IPS-11a (cell line): ENCODE measurements around the gene TCAF1.
A peak's percentile ranks its signal among the peaks of the same experiment; 100 is the strongest.
"Not testable (repeated sequence)": the region's sequence is repeated elsewhere in the genome, so short reads cannot be mapped to it uniquely, and the experiment has no call there.

Experiments
- H3K4me3 ChIP-seq: one replicate; pipeline ENCODE4 v1.5.1; 2013; ENCODE audit warnings: low read depth, low read length, control low read depth

Gene TCAF1

DNA sequence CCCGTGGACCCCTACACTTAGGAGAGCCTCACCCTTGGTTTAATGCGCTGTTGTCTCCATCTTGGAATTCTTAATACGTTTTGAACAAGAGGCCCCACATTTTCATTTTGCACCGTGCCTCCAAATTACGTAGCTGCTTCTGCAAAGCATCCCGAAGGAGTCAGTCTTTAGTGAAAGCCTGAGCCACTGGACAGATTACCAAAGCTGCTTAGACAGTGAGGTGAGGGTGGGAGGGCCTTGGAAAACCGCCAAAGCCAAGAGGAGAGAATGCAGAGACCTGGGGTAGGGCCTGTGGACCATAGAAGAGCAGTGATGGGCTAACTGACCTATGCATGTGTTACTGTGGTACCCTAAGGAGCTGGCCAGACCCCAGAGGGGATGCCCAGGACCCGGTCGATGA lies 4.2 kb upstream of the TCAF1 start:
- no peak overlapping the region for H3K4me3 ChIP-seq

DNA sequence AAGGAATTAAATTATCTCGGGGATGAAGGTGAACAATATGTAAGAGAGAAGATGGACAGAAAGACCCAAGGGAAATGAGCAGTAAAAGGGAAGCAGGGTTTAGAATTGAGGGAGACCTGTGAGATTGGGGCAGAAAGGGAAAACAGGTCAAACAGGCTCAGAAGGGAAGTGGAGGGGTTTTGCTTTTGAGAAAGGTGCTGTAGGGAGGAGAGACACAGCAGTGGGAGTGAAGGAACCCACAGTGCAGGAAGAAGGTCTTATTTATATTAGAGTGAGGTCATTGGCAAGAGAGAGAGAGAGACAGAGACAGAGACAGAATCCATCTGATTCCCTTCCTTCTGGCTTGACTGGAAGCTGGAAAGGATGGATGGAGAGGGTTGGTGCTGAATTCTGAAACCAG lies 3.5 kb upstream of the TCAF1 start:
- no peak overlapping the region for H3K4me3 ChIP-seq

DNA sequence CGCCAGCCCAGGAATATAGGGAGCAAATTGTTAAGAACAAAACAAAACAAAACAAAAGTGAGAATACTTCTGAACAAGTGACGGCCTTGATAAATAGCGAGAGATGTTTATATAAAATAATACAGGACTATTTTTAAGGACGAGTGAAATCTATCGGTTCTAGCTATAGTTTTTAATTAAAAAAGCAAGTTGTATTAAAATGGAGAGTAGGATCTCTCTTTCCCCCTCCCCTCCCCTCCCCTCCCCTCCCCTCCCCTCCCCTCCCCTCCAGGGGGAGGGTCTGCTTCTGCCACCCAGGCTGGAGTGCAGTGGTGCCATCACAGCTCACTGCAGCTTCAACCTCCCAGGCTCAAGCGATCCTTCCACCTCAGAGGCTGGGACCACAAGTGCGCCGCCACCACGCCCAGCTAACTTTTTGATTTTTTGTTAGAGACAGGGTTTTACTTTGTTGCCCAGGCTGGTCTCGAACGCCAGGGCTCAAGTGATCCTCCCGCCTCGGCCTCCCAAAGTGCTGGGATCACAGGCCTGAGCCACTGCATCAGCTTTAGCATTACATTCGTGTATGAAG lies 440 bp upstream of the TCAF1 start:
- H3K4me3 ChIP-seq = no peak overlapping the region

DNA sequence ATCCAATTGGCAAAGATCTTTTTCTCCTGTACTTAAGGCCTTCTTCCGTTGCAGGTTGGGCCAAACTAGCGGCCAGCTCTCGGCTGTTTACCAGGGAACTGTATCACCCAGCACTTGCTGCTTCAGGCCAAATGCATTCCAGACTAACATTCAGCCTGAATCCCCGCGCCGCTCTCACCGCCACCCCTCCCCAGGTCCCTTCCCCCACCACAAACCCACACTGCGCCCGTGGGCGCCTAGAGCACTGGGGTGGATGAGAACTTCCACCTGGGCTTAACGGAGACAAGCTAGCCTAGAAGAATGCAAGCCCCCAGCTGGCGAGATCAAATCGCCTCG lies 676 bp downstream of the TCAF1 start:
- H3K4me3 ChIP-seq = peak overlapping the region; percentile 71

DNA sequence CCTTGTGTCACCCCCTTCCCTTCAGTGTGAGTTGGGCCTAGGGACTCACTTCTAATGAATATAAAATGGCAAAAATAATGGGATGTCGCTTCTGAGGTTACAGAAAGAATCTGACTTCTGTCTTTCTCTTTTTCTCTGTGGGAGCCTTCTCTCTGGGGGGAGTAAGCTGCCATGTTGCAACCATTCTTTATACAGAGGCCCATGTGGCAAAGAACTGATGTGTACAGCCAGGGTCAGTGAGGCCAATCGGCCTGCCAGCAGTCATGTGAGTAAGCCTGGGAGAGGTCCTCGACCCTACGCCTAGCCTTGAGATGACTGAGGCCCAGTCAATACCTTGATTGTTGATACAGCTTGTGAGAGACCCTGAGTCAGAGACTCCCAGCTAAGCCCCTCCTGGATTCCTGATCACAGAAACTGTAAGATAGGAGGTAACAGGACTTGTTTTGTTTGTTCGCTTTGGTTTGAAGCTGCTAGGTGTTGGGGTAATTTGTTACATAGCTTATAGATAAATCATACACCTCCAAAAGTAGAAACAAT lies 1.7 kb downstream of the TCAF1 start:
- no peak overlapping the region for H3K4me3 ChIP-seq

DNA sequence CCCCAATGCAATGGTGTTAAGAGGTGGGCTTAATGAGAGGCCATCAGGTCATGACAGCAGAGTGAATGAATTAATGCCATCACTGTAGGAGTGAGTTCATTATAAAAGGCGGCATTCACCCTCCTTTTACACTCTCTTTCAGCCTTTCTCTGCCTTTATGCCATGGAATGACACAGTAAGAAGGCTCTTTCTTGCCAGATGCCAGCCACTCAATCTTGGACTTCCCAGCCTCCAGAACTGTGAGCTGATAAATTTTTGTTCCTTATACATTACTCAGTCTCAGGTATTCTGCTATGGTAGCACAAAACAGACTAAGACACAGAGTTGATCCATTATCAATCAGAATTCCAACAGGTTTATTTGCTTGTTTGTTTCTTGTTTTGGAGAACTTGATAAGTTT lies 3.2 kb downstream of the TCAF1 start:
- H3K4me3 ChIP-seq = no peak overlapping the region

DNA sequence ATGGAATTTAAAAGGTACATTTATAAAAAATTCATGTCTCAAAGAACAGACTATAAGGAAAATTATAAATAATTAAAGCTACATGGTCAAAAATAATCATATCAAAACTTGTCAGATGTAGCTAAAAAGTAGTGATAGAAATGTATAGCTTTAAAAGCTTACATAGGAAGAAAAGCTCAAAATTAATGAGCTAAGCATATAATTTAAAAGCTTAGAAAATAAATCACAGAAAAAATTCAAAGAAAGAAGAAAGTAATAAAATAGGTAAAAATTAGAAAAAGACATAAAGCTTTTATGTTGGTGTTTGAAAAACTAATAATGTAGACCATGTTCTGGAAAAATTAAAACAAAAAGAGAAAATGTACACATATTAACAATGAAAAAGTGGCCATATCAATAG lies 5.3 kb downstream of the TCAF1 start:
- no peak overlapping the region for H3K4me3 ChIP-seq

DNA sequence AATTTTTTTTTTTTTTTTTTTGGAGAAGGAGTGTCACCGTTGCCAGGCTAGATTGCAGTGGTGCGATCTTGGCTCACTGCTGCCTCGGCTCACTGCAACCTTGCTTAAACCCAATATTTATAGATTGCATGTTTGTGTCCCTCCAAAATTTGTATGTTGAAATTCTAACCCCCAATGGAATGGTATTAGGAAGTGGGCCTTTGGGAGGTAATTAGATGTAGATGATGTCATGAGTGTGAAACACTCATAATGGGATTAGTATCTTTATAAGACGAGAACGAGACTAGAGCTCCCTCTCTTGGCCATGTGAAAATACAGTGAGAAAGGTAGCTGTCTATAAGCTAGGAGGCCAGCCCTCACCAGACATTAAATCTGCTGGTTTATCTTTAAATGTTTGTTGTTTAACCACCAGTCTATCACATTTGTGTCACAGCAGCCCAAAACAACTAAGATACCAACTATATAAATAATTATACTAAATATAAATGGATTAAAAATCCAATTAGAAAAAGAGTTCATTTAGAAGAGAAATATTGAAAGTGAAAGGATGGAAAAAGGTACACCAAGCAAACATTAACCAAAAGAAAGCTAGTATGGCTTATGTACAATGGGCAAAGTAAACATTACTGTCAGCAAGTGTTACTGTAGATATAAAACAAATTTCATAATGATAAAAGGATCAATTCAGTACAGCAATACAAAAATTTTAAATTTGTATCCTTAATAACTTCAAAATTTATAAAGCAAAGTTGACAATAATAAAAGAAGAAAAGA lies 9.3 kb downstream of the TCAF1 start:
- no peak overlapping the region for H3K4me3 ChIP-seq

DNA sequence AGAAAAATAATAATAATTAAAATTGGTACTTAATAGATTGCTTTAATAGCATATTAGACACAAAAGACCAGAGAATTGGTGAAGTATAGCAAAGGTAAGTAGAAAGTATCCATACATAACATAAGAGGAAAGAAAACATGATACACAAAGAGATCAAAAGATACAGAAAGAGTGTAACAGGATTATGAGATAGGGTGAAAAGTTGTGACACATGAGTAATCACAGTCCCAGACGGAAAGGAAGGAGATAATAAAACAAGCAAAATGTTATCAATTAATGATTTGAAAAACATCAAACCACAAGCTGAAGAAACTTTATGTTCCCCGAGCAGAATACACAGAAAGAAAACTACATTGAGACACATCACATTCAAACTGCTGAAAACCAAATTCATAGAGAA lies 10.5 kb downstream of the TCAF1 start:
- H3K4me3 ChIP-seq = no peak overlapping the region

DNA sequence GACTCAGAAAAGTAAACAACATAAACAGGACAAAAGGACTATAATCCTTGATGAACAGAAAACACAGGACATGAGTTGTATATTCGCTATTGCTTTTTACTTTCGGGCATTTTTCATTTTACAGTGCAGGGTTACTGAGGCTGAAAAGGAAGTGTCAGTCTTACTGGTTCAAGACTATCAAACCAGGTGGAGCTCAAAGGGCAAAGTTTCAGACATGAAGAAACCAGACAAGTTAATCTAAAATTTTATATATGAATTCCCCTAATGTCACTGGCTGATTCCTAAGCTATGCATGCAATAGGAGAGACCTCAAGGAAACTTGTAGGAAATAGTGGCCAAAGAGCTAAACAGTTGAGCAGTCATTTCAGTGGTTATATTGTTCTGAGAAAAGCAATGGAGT lies 11.4 kb downstream of the TCAF1 start:
- H3K4me3 ChIP-seq = no peak overlapping the region

DNA sequence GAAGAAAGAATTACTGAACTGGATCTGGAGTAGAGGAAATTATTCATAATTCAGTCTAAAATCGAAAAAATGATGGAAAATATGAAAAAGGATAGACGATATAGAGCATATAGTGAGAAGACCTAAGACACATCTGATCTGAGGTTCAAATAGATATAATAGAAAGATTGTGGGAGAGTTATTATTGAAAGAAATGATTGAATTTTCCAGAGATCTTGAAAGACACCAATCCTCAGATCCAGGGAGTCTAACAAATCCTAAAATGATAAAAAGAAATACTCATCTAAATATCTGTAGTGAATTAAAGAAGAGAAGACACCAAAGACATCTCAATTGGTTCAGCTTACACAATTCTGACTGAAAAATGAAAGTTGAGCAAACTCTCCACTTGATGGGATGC lies 12.9 kb downstream of the TCAF1 start:
- no peak overlapping the region for H3K4me3 ChIP-seq

DNA sequence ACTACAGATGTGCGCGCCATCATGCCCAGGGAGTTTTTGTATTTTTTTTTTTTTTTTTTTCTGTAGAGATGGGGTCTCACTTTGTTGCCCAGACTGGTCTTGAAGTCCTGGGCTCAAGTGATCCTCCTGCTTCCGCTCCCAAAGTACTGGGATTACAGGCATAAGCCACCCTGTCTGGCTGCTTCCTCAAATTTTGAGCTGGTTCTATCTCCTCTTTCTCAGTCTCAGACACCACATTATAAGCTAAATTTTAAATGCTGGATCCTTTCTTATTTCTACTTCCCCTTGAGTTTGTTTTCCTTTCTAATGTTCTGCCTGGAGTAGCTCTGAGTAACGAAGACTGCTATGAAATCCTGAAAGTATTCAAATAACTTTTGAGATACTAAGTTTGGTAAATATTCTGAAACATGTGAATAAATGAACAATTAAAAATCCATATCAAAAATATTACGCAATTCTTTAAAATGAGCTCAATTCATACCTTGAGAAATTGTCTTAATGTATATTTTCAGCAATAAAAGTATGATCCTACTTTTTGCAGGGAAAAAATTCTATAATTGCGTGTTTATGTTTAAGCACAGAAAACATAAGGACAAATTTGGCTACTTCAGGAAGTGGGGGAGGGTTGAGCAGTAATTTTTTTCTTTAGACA lies 15.0 kb downstream of the TCAF1 start:
- H3K4me3 ChIP-seq = no peak overlapping the region

DNA sequence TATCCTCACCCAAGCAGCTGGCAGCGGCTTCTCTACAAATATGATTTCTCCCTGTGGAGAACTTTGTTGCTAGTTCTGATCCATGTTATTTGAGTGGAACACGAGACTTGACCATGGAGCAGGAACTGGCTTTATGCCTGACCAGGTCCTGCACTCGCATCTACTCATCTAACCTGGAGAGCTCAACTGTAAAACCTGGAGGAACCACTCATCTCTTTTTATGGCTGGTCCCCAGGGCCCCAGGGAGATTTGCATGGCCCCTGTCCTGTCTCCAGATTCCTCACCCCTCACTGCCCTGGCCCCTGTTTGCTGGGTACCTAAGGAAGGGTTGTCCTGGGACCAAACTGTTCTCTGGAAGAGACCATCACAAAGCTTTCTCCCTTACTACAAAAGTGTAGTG lies 16.0 kb downstream of the TCAF1 start:
- H3K4me3 ChIP-seq = no peak overlapping the region

DNA sequence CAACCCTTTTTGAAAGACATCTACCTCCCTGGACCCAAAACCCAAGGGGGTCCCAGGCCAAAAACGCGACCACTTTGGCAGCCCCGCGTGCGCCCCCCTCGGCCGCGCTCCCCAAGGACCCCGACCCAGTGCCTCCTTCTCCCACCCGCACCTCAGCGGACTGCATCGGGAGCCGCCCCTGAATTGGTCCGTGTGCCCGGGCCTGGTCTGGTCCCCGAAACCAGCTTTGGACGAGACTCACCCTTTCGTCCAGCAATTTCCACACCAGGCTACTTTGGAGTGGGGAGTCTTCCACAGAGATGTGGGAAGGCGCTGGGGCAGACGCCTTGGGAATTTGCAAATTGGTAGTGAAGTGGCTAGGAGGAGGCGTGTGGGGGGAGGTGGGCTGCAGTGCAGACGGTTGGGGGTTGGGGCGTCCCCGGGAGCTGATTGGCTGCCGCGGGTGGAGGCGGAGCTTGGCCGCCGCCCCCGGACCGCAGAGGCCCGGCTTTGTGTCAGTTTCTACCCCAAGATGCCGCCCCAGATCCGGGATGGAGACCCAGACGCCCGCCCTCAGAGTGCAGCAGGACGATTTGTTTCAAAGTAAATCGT lies 16.9 kb downstream of the TCAF1 start:
- H3K4me3 ChIP-seq = peak overlapping the region; percentile 59

DNA sequence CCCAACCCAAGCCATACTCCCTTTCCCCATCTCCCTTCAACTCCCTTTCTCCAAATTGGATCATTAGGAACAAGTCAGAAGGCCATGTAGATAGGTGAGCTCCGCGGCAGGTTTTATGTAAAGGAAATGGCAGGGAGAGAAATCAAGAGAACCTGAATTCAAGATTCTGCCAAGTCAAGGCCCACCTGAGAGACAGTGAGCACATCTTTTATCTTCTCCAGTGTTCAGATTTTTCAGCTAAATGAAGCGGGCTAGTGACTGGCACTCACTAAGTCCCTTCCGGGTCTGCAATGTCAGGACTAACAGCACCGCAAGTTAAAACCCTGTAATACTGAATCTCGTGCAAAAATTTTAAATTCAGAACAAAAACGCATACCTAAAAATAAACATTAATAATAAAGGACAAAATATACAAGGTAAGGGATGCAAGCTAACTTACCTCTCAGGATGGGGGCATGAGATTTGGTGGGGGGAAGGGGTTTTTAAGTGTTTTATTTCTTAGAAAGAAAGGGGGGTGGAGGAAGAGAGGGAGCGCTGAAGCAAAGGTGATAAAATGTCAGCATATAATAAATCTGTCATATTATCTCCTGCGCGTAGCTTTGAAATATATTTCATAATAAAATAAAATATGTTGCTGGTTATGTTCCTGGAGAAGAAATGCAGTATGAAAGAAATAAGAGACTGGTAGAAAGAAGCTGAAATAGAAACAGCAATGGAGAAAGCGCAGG lies 17.6 kb downstream of the TCAF1 start:
- H3K4me3 ChIP-seq = peak overlapping the region; percentile 59

DNA sequence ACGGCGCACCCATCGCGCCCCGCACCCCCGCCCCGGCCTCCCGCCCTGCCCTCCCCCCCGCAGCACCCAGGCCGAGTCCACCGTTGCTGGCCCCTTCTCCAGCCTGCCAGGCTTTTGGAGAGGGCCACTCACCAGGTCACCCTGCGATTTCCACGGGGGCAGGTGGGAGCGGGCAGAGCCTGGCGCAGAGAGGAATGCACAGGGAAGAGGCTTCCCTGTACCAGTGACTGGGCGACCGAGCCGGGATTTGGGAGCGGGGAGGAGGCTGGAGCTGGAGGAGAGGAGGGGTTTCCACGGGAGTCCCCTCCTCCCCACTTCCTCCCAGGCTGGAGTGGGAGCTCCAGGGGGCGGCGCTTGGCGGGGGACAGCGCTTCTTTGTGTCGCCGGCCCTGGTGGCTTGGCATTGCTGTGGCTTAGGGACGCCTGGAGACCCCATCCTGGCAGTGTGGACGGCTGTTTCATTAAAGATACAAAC lies 19.3 kb downstream of the TCAF1 start:
- H3K4me3 ChIP-seq = peak overlapping the region; percentile 41

DNA sequence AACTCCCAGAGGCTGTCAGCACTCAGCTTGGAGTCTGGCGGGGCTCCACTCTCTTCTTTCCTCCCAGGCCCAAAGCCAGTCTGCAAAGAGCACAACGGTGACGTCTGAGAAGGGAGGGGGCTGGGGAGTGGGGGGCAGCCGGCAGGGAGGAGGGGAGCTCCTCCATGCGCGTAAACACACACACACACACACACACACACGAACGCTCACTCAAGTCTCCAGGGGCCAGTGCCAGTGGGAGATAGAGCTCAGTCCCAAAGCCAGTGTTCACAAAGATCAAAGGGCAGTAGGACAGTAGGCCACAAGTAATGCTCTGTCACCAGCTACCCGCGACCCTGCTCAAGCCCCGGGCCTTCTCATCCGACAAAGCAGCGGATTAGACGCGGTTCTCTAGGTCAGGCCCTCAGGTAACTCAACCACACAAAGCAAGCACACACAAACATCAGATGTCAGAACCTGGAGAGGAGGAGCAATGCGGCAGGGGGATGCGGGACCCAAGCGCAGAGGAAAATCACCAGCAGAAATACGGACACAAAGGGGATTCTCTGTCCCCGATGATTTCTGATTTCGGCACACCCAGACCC lies 19.9 kb downstream of the TCAF1 start:
- H3K4me3 ChIP-seq = peak overlapping the region; percentile 41

DNA sequence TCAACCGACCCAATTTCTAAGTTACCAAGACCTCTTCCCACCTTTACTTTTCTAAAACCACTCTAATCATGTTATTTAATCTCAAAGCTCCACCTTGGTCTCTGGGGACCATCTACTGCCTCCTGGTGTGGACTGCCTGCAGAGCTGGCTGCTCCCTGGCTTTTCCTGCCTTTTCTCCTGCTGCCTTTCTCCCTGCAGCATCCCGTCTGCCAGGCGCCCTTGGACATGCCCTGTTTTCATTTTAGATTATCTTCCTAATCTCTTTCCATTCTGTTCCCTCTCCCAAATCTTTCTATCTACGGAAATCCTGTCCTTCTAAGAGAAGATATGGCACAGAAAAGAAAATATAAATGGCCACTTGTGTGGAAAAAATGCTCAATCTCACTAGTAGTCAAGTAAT lies 23.1 kb downstream of the TCAF1 start:
- H3K4me3 ChIP-seq = no peak overlapping the region

DNA sequence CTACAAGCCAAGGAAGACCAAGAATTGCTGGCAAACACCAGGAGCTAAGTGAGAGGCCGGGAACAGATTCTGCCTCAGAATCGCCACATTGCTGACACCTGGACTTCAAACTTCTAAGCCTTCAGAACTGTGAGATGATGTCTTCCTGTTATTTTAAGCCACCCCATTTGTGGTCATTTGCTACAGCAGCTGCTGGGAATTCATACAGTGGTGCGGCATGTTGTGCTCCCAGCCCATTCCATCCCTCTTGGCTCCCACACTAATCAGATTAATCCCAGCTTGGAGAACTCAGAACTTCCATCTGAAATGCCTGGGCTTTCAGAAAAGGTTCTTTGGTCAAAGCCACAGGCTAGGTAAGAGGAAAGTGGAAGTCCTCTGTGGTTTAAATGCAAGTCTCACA lies 24.9 kb downstream of the TCAF1 start:
- no peak overlapping the region for H3K4me3 ChIP-seq

DNA sequence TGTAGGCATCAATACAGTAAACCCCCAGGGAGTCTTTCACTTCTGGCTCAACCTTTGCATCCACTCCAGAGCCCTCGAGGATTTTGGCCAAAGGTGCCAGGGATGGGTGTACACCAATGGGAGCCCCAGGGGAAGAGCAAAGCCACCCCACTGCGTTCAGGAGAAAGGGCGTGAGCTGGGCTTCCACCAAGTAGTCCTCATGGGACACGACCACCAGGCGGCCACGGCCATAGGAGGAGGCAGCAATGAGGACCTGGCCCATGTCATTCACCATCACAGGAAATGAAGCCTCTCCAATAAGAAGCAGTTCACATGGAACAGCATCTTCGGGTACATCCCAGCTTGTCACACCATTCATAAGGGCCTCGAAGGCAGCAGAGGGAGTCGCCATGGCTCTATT lies 25.8 kb downstream of the TCAF1 start:
- H3K4me3 ChIP-seq = no peak overlapping the region

DNA sequence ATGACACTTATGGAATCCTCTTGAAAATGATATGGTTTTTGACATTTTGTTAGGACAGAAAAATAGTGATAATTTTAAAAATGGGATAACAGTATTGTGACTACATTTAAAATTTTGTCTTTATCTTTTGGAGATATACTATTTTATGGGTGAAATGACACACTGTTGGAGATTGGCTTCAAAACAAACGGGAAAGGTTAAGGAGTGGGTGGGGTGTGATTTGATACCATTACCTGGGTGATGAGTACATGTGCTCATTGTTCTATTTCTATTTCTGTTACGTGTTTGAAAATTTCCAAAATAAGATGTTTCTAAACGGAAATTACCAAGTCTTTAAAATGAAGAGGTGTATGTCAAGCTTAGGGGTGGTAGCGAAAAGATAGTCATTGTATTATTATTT lies 28.7 kb downstream of the TCAF1 start:
- not testable (repeated sequence) for H3K4me3 ChIP-seq
